HepG2 (cell line): ENCODE data around the gene WDR35. TPM values are rescaled to one million over a fixed set of nuclear protein-coding genes. Genes with fewer than 3 reads are reported as not detected.

Experiments
- ARHGAP35 ChIP-seq: sonication (generic); formaldehyde crosslinking; IDR thresholded peaks from 2 replicates; pipeline ENCODE4 v1.9.0; 2022; ENCODE audit warnings: mild to moderate bottlenecking, inconsistent platforms, moderate library complexity, missing genetic modification reagents, borderline replicate concordance
- ASH2L ChIP-seq: fragments of 300-600, 200-600 bp; sonication (generic); IDR thresholded peaks from 2 replicates; pipeline ENCODE4 v1.7.0; 2017; ENCODE audit warnings: low read depth, mild to moderate bottlenecking, moderate library complexity, mixed read lengths, low read length; ENCODE audit not compliant: insufficient read length
- CENPT ChIP-seq: sonication (generic); formaldehyde crosslinking; IDR thresholded peaks from 2 replicates; pipeline ENCODE4 v1.8.0; 2022; ENCODE audit warnings: low read depth, mild to moderate bottlenecking, moderate library complexity, missing genetic modification reagents
- HNF1A ChIP-seq, 2 experiments: sonication (generic) in 1 of 2; formaldehyde crosslinking in 1 of 2; IDR thresholded peaks; 2 replicates each; pipeline versions ENCODE4 v1.4.0 to v1.6.1; 2016 to 2020; ENCODE audit warnings: borderline replicate concordance in 1 of 2, low read depth in 1 of 2, mild to moderate bottlenecking in 1 of 2, missing genetic modification reagents in 1 of 2
- KAT8 ChIP-seq: IDR thresholded peaks from 2 replicates; pipeline ENCODE4 v1.6.1; 2016; ENCODE audit warnings: missing genetic modification reagents, missing compliant biosample characterization
- MEIS1 ChIP-seq: sonication (generic); formaldehyde crosslinking; IDR thresholded peaks from 2 replicates; pipeline ENCODE4 v1.9.0; 2021; ENCODE audit warnings: mild to moderate bottlenecking, missing genetic modification reagents, moderate library complexity, borderline replicate concordance
- PITX1 ChIP-seq: sonication (generic); formaldehyde crosslinking; IDR thresholded peaks from 2 replicates; pipeline ENCODE4 v1.5.1; 2020; ENCODE audit warnings: mild to moderate bottlenecking, missing genetic modification reagents
- RFX1 ChIP-seq: fragments of 450-650 bp; IDR thresholded peaks from 2 replicates; pipeline ENCODE4 v1.6.1; 2017
- SYNCRIP ChIP-seq: fragments of 200-400 bp; formaldehyde crosslinking; IDR thresholded peaks from 2 replicates; pipeline ENCODE4 v1.6.1; 2018; ENCODE audit warnings: mild to moderate bottlenecking, low read depth, low read length; ENCODE audit not compliant: insufficient read depth
- TBL1XR1 ChIP-seq: fragments of 150-350 bp; IDR thresholded peaks from 2 replicates; pipeline ENCODE4 v1.6.1; 2014; ENCODE audit warnings: borderline replicate concordance, low read length; ENCODE audit not compliant: partially characterized antibody
- TOPORS ChIP-seq: sonication (generic); formaldehyde crosslinking; IDR thresholded peaks from 2 replicates; pipeline ENCODE4 v1.8.0; 2023; ENCODE audit warnings: mild to moderate bottlenecking, missing genetic modification reagents
- YEATS4 ChIP-seq: sonication (generic); formaldehyde crosslinking; IDR thresholded peaks from 2 replicates; pipeline ENCODE4 v1.4.0; 2020; ENCODE audit warnings: missing genetic modification reagents, borderline replicate concordance
- ZNF101 ChIP-seq: sonication (generic); formaldehyde crosslinking; IDR thresholded peaks from 2 replicates; pipeline ENCODE4 v1.4.0; 2020; ENCODE audit warnings: mild to moderate bottlenecking, low read depth, missing genetic modification reagents, borderline replicate concordance
- ZNF230 ChIP-seq: sonication (generic); formaldehyde crosslinking; IDR thresholded peaks from 2 replicates; pipeline ENCODE4 v1.4.0; 2020; ENCODE audit warnings: mild to moderate bottlenecking, missing genetic modification reagents
- ZNF367 ChIP-seq: sonication (generic); formaldehyde crosslinking; IDR thresholded peaks from 2 replicates; pipeline ENCODE4 v1.4.0; 2020; ENCODE audit warnings: missing genetic modification reagents, borderline replicate concordance
- ZNF572 ChIP-seq: sonication (generic); formaldehyde crosslinking; IDR thresholded peaks from 2 replicates; pipeline ENCODE4 v1.5.1; 2020; ENCODE audit warnings: mild to moderate bottlenecking, missing genetic modification reagents
- ZNF768 ChIP-seq: sonication (generic); formaldehyde crosslinking; IDR thresholded peaks from 2 replicates; pipeline ENCODE4 v1.4.0; 2020; ENCODE audit warnings: missing genetic modification reagents
- ZNF775 ChIP-seq: sonication (generic); formaldehyde crosslinking; IDR thresholded peaks from 2 replicates; pipeline ENCODE4 v1.4.0; 2020; ENCODE audit warnings: missing genetic modification reagents, mild to moderate bottlenecking, moderate library complexity, borderline replicate concordance
- ZNF816 ChIP-seq: sonication (generic); formaldehyde crosslinking; IDR thresholded peaks from 2 replicates; pipeline ENCODE4 v1.8.0; 2022; ENCODE audit warnings: missing genetic modification reagents, mild to moderate bottlenecking, borderline replicate concordance
- polyA plus RNA-seq, 8 experiments: library from polyadenylated mRNA; depleted of rRNA in 3 of 8; stranded (reverse) in 7 of 8; unstranded in 1 of 8; fragments of >200 nt; fragmentation: Illumina TruSeq in 4 of 8; extraction: Trizol in 4 of 8; gene quantifications; 2 replicates each; pipeline versions ENCODE4 v1.2.1 to v1.2.3, GENCODE V29; 2011 to 2016; ENCODE audit warnings: low read depth in 4 of 8, missing spikeins in 1 of 8, mixed read lengths in 1 of 8; ENCODE audit not compliant: insufficient read depth in 1 of 8
- total RNA-seq, 5 experiments: library from RNA; depleted of rRNA; stranded (reverse); fragments of >200 nt; fragmentation: Illumina TruSeq; extraction: Trizol; gene quantifications; 2 replicates each; pipeline ENCODE4 v1.2.3, GENCODE V29; 2016; ENCODE audit warnings: low read depth in 1 of 5
- TF ChIP-seq, protein P1 (sequence below): sonication (generic); formaldehyde crosslinking; IDR thresholded peaks from 2 replicates; pipeline ENCODE4 v1.8.0; 2022; ENCODE audit warnings: mild to moderate bottlenecking, missing genetic modification reagents
- TF ChIP-seq, protein P2 (sequence below): sonication (generic); formaldehyde crosslinking; IDR thresholded peaks from 2 replicates; pipeline ENCODE4 v1.5.0; 2020; ENCODE audit warnings: missing genetic modification reagents
- TF ChIP-seq, protein P3 (sequence below): IDR thresholded peaks from 2 replicates; pipeline ENCODE4 v1.6.1; 2016; ENCODE audit warnings: mild to moderate bottlenecking, missing biosample characterization, missing genetic modification reagents

The WDR35 gene
- total and polyA plus RNA-seq, 2 of the 13 experiments (the other 11 are each of a cell fraction or from before 2014, with no cell fraction given), result 11.1 to 19.6 TPM

DNA sequence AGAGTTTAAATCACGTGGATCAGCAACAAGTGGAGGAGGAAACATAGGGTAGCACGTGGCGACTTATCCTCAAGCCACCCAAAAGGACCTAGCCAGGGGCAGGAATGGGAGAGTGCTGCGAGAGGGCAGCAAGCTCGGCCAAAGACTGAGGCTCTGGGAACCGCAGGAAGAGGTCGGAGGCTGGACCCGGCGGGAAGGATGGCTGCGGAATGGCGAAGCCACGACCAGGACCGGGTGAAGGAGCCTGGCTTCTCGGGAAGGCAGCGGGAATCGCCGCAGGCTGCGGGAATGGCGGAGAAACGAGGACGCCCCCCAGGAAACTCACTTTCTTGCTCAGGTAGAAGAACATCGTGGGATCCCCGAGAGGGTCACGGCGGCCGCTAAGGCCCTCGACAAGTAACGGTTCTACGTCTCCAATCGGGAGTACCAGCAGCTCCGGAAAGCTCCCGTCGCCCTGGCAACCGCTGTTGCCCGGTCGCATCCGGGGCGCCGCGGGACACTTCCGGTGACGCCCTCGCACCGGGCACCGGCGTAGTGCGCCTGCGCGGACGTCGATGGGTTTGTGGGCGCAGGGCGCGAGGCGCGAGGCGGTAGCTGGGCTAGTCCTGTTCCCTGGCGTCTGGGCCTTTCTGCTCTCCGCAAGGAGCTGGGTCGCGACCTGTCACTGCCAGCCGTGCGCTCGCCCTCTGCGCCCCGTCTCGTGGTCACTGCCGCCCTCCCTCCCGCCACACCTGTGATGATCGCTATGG lies at the start of gene WDR35 (continued):
- TF ChIP-seq HNF1A (IDR thresholded peaks at IDR 0.05; ENCODE audit: low read depth) (no peak), HNF1A (CRISPR knock-in tag; IDR thresholded peaks at IDR 0.05; ENCODE audit: borderline replicate concordance) (peak; percentile 80), MEIS1 (CRISPR knock-in tag) (no peak), TOPORS (CRISPR knock-in tag) (no peak), ZNF101 (no peak), PITX1 (CRISPR knock-in tag) (peak; percentile 81), ARHGAP35 (CRISPR knock-in tag) (peak; percentile 68; the same call in 1 of the 2 replicates), ZNF768 (peak; percentile 60; the same call in 1 of the 2 replicates), TBL1XR1 (no peak), ZNF775 (CRISPR knock-in tag) (no peak), CENPT (CRISPR knock-in tag) (0 out of 2 replicates have a peak, but pooled peaks have one; percentile 80), ZNF230 (CRISPR knock-in tag) (peak; percentile 64; the same call in 1 of the 2 replicates), YEATS4 (CRISPR knock-in tag) (peak; percentile 86), ZNF816 (peak; percentile 82), ZNF572 (CRISPR knock-in tag) (peak; percentile 72; the same call in 1 of the 2 replicates), ASH2L (peak; percentile 74), RFX1 (peak; percentile 98), KAT8 (CRISPR knock-in tag) (peak; percentile 92), ZNF367 (peak; percentile 48; the same call in 1 of the 2 replicates), SYNCRIP (no peak)
- TF ChIP-seq, protein P1, sequence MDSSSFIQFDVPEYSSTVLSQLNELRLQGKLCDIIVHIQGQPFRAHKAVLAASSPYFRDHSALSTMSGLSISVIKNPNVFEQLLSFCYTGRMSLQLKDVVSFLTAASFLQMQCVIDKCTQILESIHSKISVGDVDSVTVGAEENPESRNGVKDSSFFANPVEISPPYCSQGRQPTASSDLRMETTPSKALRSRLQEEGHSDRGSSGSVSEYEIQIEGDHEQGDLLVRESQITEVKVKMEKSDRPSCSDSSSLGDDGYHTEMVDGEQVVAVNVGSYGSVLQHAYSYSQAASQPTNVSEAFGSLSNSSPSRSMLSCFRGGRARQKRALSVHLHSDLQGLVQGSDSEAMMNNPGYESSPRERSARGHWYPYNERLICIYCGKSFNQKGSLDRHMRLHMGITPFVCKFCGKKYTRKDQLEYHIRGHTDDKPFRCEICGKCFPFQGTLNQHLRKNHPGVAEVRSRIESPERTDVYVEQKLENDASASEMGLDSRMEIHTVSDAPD, result no peak; the same call in 1 of the 2 replicates
- TF ChIP-seq, protein P2, sequence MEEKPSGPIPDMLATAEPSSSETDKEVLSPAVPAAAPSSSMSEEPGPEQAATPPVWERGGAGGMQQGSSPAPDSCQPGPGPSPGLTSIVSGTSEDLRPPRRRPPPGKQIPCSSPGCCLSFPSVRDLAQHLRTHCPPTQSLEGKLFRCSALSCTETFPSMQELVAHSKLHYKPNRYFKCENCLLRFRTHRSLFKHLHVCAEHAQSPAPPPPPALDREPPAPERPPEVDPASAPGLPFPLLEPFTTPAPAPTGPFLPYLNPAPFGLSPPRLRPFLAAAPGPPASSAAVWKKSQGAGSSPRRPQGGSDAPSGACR (CRISPR knock-in tag), result peak; percentile 96
- TF ChIP-seq, protein P3, sequence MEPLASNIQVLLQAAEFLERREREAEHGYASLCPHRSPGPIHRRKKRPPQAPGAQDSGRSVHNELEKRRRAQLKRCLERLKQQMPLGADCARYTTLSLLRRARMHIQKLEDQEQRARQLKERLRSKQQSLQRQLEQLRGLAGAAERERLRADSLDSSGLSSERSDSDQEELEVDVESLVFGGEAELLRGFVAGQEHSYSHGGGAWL (CRISPR knock-in tag), result peak; percentile 98
